ENCODE results near the gene PISD.
A peak's percentile ranks its signal among the peaks of the same experiment; 100 is the strongest.
"Not testable (repeated sequence)": the region's sequence is repeated elsewhere in the genome, so short reads cannot be mapped to it uniquely, and the experiment has no call there.

PISD gene

DNA sequence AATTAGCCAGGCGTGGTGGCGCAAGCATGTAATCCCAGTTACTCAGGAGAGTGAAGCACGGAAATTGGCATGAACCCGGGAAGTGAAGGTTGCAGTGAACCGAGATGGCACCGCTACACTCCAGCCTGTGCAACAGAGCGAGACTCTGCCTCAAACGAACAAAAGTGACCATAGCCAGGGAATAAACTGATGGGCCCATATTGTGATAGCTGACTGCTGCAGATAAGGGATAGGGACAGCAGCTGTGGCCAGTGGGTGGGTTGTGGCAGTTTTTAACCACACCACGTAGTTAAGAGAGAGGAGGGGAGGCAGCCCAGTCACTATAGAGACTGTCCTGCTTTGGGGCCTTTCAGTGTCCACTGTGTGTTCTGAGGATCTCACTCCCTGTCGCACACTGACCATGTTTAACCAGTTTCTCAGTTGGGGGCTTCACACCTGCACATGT, 58.9 kb downstream of the PISD start:
- no peak for ATAC-seq (replicated peaks)
- Mint-ChIP-seq H3K4me1 (no peaks in the 10 kb centered on the region), H3K27ac (no peak overlapping the region), H3K27me3 (no peaks in the 10 kb centered on the region), H3K9me3 (no peaks in the 10 kb centered on the region), H3K36me3 (peaks cover 32 to 54% of the 10 kb centered on the region in 2 donors), H3K4me3 (no peak overlapping the region)
- no peak for DNase-seq

DNA sequence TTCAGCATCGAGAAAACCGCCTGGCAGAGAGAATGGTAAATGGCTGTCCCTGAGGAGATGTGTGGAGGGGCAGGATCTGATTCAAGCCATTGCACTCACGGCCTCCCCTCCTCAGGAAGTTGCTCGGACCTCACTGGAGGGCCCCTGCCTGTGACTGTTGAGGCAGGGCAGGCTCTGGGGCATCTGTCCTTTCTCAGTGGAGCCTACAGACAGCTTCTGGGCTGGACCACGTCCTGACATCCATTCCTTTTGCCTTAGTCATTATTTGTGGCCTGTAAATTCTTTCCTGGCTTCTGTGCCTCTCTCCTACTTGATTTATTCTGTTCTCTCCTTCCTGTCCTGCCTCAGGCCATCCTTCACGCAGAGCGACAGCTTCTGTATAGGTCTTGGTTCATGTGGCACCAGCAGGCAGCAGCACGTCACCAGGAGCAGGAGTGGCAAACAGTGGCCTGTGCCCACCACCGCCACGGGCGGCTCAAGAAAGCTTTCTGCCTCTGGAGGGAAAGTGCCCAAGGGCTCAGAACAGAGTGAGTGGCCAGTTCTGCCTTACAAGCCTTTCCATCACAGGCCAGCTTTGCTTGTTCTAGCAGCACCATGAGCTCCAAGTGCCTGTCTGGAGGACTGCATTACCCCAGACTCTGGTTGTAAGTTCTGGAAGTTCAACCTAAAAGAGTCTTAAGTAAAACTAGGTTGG, 59.6 kb downstream of the PISD start:
- Mint-ChIP-seq H3K36me3 (peaks cover 29 to 50% of the 10 kb centered on the region in 2 donors), H3K27me3 (no peaks in the 10 kb centered on the region), H3K27ac (no peak overlapping the region), H3K9me3 (no peaks in the 10 kb centered on the region), H3K4me3 (no peak overlapping the region), H3K4me1 (no peaks in the 10 kb centered on the region)
- ATAC-seq (replicated peaks) (no peak), DNase-seq (no peak)

- H3K36me3 Mint-ChIP-seq, result peaks cover 2 to 10% of the 10 kb centered on the region in 2 donors
- no peaks in the 10 kb centered on the region for H3K9me3 Mint-ChIP-seq
- H3K4me1 Mint-ChIP-seq, result peaks cover 0 to 5% of the 10 kb centered on the region in 2 donors
- no peak for ATAC-seq (replicated peaks)
- no peak overlapping the region for H3K4me3 Mint-ChIP-seq
- H3K27me3 Mint-ChIP-seq, result no peaks in the 10 kb centered on the region
- no peak for DNase-seq
- H3K27ac Mint-ChIP-seq, result peak overlapping the region; percentile 2
These were observed 66.7 kb downstream of the PISD start for GRCh38 chr22:31595271-31595670.

- peaks cover 26 to 28% of the 10 kb centered on the region in 2 donors for H3K36me3 Mint-ChIP-seq
- ATAC-seq (replicated peaks); DNase-seq; H3K9me3 Mint-ChIP-seq; H3K4me1 Mint-ChIP-seq; H3K4me3 Mint-ChIP-seq; H3K27me3 Mint-ChIP-seq; H3K27ac Mint-ChIP-seq: not testable (repeated sequence)
These were observed 71.9 kb downstream of the PISD start for GRCh38 chr22:31590161-31590560.

DNA sequence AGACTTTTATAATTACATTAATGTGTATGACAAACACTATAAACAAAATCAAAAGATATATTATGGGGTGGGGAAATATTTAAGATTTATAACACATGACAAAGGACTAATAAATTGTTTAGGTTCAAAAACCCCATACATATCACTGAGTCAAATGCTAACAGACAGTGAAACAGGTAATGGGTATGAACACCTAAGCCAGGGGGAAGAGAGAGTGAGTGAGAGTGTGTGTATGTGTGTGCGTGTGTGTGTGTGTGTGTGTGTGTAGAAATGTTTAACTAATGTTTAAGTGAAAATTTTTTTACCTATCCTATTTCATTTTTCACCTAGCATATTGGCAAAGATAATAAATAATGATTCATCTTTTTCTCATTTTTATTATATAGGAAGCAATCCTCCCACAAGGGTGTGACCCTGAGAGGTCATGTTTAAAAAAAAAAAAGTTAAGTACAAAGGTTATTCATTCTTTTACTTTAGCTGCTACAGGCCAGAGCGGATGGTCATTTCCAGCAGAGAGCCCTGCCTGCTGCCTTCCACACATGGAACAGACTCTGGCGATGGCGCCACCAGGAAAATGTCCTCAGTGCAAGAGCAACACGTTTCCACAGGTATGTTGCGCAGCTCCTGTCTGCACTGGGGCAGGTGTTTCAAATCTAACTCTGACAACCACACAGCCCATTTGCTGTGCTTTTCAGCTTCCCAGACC, 72.9 kb downstream of the PISD start:
- Mint-ChIP-seq H3K36me3 (peaks cover 29 to 31% of the 10 kb centered on the region in 2 donors), H3K9me3 (no peaks in the 10 kb centered on the region), H3K4me1 (peaks cover 4 to 5% of the 10 kb centered on the region in 2 donors), H3K27ac (no peak overlapping the region), H3K27me3 (no peaks in the 10 kb centered on the region), H3K4me3 (no peak overlapping the region)
- DNase-seq (no peak), ATAC-seq (replicated peaks) (no peak)

DNA sequence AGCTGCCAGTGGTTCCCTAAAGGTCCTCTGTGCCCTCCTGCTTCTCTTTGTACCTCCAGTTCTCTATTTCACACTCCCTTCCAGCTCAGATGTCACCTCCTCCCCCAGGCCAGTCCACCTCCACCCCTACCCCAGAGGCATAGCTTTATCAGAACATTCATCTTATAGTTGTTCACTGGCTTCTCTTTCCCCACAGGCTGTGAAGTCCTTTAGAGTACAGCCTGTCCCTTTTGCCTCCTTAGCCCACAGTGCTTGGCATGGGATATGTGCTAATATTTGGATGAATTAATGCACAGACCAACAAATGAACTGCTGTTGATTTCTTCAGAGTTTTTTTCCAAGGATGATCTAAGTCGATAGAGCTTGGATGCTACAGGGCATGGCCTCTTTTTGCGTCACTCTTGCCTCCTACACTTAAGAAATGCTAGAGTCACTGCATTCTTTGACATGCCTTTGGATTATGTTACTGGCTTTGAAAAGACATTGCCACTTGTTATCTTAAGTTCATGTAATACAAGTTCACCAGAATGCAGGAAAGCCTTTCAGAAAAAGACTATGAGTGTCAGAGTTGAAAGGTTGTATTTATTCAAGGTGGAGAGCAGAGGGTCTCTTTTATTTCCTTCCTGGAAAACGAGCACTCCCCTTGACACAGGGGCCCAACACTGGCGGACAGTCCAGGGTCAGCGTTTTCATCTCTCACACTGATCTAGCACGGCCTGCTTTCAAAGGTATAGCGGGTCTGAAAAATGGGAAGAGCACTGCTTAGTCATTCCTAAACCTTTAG, 75.7 kb downstream of the PISD start:
- no peak for DNase-seq
- Mint-ChIP-seq H3K4me3 (no peak overlapping the region), H3K9me3 (no peaks in the 10 kb centered on the region), H3K36me3 (peaks cover 35 to 45% of the 10 kb centered on the region in 2 donors), H3K27me3 (no peaks in the 10 kb centered on the region), H3K27ac (no peak overlapping the region), H3K4me1 (peaks cover 13 to 25% of the 10 kb centered on the region in 2 donors)
- no peak for ATAC-seq (replicated peaks)

DNA sequence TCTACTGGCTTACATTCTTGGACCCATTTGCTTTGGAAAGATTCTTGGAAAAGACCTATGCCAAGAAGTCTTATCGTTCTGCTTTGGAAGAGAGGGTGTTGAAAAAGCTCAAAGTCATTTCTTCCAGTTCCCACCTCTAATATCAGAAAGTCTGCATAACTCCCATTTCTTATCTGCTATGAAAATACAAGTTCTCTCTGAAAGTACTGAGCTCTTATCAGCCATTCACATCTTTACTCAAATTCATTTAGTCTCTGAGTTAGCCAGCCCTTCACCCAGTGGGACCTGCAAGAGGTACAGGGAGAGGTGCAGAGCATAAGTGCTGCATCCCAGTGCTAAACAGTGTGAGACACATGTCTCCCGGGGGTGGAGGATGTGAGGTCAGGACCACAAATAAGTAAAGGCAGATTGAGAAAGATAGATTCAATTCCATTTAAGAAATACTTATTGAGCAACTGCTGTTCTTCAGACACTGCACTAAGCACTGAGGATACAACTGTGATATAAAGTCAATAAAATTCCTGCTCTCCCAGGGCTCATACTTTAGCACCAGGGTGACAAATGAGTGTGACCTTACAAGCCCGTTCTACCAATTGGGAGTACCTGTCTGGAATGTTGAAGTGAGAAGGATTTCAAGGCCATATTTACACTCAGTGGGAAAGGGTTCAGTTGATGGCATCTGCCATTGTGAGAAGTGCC, 76.7 kb downstream of the PISD start:
- Mint-ChIP-seq H3K27me3 (no peaks in the 10 kb centered on the region), H3K36me3 (peaks cover 37 to 50% of the 10 kb centered on the region in 2 donors), H3K9me3 (no peaks in the 10 kb centered on the region), H3K27ac (no peak overlapping the region), H3K4me3 (no peak overlapping the region), H3K4me1 (peaks cover 13 to 25% of the 10 kb centered on the region in 2 donors)
- DNase-seq, result no peak
- no peak for ATAC-seq (replicated peaks)

DNA sequence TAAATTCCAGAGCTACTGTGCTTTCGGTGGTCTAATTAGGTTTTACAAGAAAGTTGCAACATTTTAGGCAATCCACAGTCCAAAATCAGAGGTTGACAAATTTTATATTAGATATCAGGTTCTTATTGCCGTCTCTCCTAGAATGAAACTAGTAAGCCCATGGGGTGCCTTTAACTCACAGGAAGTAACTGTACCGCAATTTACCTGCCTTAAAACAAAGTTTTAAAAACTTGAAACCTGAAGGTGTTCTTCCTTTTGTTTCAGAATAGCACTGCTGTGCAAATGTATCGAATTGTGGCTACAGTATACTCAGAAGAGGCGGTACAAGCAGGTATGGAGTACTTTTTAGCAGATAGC, 77.2 kb downstream of the PISD start:
- H3K4me3 Mint-ChIP-seq, result no peak overlapping the region
- ATAC-seq (replicated peaks), result no peak

DNA sequence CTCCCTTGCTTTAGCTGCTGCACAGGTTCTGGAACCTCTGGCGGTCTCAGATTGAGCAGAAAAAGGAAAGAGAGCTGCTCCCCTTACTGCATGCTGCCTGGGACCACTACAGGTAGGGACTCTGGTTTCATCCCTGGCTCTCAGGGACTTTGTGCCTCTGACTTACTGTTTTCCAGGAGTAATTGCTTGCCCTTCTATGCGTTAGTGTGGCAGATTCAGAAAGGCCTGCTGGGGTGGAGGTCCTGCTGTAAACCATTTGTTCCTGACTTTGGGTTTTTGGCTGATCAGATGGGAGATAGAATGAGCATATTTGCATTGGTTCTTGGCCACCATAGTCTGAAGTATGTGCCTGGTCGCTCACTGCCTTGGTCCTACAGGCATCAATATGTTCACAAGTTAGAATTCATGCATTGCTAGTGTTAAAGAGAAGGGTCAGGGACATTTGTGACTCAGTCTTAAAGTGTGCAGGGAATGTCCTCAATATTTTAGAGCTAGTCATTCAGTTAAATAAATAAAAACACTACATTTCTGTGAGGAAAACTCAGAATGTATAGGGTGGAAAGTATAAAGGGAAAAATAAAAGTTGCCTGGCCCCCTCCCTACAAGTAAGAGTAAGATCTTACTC, 78.0 kb downstream of the PISD start:
- Mint-ChIP-seq H3K27ac (no peak overlapping the region), H3K27me3 (no peaks in the 10 kb centered on the region), H3K4me3 (no peak overlapping the region), H3K9me3 (no peaks in the 10 kb centered on the region), H3K4me1 (peaks cover 15 to 25% of the 10 kb centered on the region in 2 donors), H3K36me3 (peaks cover 44 to 53% of the 10 kb centered on the region in 2 donors)
- no peak for ATAC-seq (replicated peaks)
- DNase-seq, result no peak

More for the DNA sequence above, 77.2 kb downstream of the PISD start:
- Mint-ChIP-seq H3K36me3 (peaks cover 43 to 54% of the 10 kb centered on the region in 2 donors), H3K27me3 (no peaks in the 10 kb centered on the region), H3K27ac (no peak overlapping the region), H3K4me1 (peaks cover 15 to 25% of the 10 kb centered on the region in 2 donors), H3K9me3 (no peaks in the 10 kb centered on the region)
- DNase-seq, result no peak

DNA sequence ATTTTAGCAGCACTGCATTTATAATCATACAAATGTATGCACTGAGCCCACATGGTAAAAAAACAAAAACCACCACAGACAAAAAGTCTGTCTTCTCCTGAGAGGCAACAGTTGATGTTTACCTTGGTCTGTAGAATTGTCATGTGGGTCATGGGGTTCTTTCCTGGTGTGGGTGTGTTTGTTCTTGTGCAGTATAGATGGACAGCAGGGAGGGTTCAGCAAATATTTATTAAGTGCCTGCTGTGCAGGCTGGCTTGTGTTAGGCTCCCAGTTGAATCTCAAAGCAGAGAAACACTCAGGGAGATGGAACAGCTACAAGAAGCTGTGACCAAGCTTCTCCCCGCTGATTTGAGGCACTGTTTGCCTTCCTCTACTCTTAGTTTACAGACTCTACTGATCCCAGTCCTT, 82.2 kb downstream of the PISD start:
- DNase-seq (no peak), ATAC-seq (replicated peaks) (no peak)
- Mint-ChIP-seq H3K9me3 (no peaks in the 10 kb centered on the region), H3K27me3 (no peaks in the 10 kb centered on the region), H3K4me1 (peaks cover 12 to 20% of the 10 kb centered on the region in 2 donors), H3K36me3 (peaks cover 35 to 56% of the 10 kb centered on the region in 2 donors), H3K27ac (no peak overlapping the region), H3K4me3 (no peak overlapping the region)

DNA sequence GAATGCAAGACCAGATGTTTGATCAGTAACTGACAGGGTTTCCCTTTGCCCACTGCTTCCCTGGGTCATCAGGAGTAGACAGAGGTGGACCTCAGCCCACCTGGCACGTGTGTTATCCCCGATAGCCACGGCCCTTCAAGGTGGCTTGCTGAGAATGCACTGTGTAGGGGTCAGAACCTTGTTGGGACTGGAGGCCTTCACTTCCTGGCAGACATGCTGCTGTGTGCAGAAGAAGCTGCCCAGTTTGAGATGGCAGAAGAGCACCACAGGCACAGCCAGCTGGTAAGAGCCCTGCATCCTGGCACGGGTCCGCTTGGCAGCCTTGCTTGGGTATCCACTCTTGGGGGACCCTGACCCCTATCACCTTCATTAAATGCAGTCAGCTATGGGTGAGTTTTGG, 83.8 kb downstream of the PISD start:
- DNase-seq, result no peak
- no peaks in the 10 kb centered on the region for H3K9me3 Mint-ChIP-seq
- no peak overlapping the region for H3K4me3 Mint-ChIP-seq
- ATAC-seq (replicated peaks), result no peak
- peak overlapping the region; percentile 25 for H3K27ac Mint-ChIP-seq
- H3K4me1 Mint-ChIP-seq, result peaks cover 7 to 13% of the 10 kb centered on the region in 2 donors
- H3K36me3 Mint-ChIP-seq, result peaks cover 29 to 47% of the 10 kb centered on the region in 2 donors
- no peaks in the 10 kb centered on the region for H3K27me3 Mint-ChIP-seq

DNA sequence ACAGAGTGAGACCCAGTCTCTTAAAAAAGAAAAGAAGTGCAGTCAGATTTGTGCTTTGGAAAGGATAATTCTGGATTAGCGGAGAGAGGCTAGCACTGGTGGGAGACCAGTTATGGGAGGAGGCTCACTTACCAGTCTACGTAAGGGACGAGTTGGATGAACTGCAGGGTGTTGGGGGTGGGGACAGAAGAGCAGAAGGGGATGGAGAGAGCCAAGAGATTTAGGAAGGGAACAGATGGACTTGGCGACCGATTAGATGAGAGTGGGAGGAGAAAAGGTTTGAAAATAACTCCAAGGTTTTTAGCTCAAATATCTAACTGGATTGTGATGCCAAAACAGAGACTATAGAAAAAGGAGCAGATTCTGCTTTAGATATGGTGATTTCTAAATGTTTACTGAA, 84.3 kb downstream of the PISD start:
- ATAC-seq (replicated peaks) (no peak), DNase-seq (no peak)
- Mint-ChIP-seq H3K36me3 (peaks cover 29 to 50% of the 10 kb centered on the region in 2 donors), H3K27ac (peak overlapping the region; percentile 66), H3K4me1 (peaks cover 5 to 8% of the 10 kb centered on the region in 2 donors), H3K4me3 (no peak overlapping the region), H3K27me3 (no peaks in the 10 kb centered on the region), H3K9me3 (no peaks in the 10 kb centered on the region)

DNA sequence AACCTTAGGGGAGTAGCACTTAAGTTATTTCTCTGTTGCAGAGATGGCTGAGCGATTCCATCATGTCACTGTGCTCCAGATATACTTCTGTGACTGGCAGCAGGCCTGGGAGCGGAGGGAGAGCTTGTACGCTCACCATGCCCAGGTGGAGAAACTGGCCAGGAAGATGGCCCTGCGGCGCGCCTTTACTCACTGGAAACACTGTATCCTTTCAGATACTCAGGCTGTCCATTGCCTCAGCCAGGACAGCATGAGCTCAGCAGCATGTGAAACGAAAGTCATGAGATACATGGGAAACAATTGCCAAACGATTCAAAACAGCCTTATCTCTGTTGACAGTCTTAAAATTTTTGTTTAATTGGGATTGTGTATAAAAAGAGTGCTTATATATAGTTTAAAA, 86.8 kb downstream of the PISD start:
- H3K27ac Mint-ChIP-seq, result no peak overlapping the region
- peaks cover 36 to 51% of the 10 kb centered on the region in 2 donors for H3K36me3 Mint-ChIP-seq
- H3K9me3 Mint-ChIP-seq, result no peaks in the 10 kb centered on the region
- ATAC-seq (replicated peaks) (no peak), DNase-seq (no peak)
- H3K4me3 Mint-ChIP-seq, result no peak overlapping the region
- H3K27me3 Mint-ChIP-seq, result no peaks in the 10 kb centered on the region
- H3K4me1 Mint-ChIP-seq, result peaks cover 0 to 2% of the 10 kb centered on the region in 2 donors

All from stimulated activated naive B cell treated with anti-CD40 and anti-IgM and Interleukin-4, amounts not matched to agents 10 μg/mL and 1 μg/mL and 100 μg/mL, for 72 hours (primary cell).